ENCODE data around the gene MARVELD2.

MARVELD2 gene

DNA sequence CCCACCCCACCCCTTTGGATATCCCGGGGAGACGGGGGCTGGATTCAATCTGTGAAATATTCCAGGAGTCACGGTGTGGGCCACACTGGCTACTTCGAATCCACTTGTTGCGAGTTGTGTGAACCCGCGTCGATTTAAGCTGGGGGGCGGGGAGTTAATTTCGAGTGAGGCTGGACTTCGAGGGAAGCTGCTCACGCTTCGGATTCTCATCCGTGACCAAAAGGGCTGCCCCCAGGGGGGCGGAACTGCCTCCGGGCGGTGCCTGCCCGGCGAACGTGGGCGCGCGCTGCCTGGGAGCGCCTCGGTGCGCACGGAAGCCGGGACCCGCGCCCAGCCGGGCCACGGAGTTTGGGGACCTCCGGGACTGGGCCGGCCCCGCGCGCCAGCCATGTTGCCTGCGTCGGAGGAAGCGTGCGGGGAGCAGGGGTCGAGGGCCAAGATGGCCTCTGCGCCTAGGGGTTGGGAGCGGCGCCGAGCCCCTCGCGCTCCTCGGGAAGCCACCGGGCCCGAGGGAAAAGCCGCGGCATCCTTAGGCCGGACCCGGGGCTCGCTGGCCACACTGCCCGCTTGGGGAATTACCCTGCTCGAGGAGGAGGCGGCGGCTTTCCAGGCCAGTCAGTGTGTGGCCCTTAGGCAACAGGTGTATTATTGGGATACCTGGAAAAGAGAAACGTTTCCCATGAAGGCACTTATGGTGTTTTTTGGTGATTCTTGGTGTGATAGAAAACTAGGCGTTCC is 78.6 kb downstream of the MARVELD2 start:
- peak overlapping the region; percentile 81 for H3K9ac ChIP-seq (ENCODE audit: low read depth, low read length)

More for the DNA sequence above, 78.6 kb downstream of the MARVELD2 start:
- H3K4me1 ChIP-seq (ENCODE audit: insufficient read depth, low read length): peaks cover 31% of the 10 kb centered on the region
- no peaks in the 10 kb centered on the region for H3K9me3 ChIP-seq (ENCODE audit: control insufficient read depth, insufficient read depth, low read length)
- no peaks in the 10 kb centered on the region for H3K36me3 ChIP-seq (ENCODE audit: insufficient read depth, low read length)

Data from ES-I3 (cell line).